Omental fat pad (tissue), 4 donors: Measurements from ENCODE around the gene RPAIN. TPM values are rescaled to one million over a fixed set of nuclear protein-coding genes. Genes with fewer than 3 reads are reported as not detected.

Experiments
- ATAC-seq: fragments of 150-250 bp; one replicate; pipeline ENCODE4 v1.9.1; 2016; ENCODE audit warnings: mild to moderate bottlenecking, moderate library complexity; ENCODE audit not compliant: low FRiP score
- DNase-seq: peaks from one replicate; pipeline ENCODE4 v3.0.0-alpha.2; 2019; ENCODE audit warnings: low spot score
- CTCF ChIP-seq, 3 donors: fragments of 450-650 bp; IDR thresholded peaks; one replicate each; pipeline ENCODE4 v1.5.1; 2016 to 2017; ENCODE audit warnings: antibody characterized with exemption in 3 of 3, mild to moderate bottlenecking in 3 of 3, moderate library complexity in 2 of 3
- total RNA-seq, 4 donors: library from RNA; depleted of rRNA; stranded (reverse); fragments of >200 nt; gene quantifications; one replicate each; pipeline ENCODE4 v1.1.0, GENCODE V29; 2016

Gene RPAIN
- total RNA-seq, 4 donors from 2014 or later: 27.9 to 44.8 (median 30.7) TPM

GRCh38 chr17:5466295-5466694 is 46.3 kb downstream of the RPAIN start:
- DNase-seq (no peak), ATAC-seq (no peak)
- no peak for TF ChIP-seq CTCF (IDR thresholded peaks at IDR 0.05)

GRCh38 chr17:5467416-5467815 is 47.4 kb downstream of the RPAIN start:
- TF ChIP-seq CTCF (IDR thresholded peaks at IDR 0.05): no peak
- ATAC-seq (no peak), DNase-seq (no peak)

GRCh38 chr17:5468075-5468473 is 48.1 kb downstream of the RPAIN start:
- peak; percentile 35 for ATAC-seq

GRCh38 chr17:5472511-5472910 is 52.5 kb downstream of the RPAIN start:
- DNase-seq (no peak), ATAC-seq (no peak)
- no peak for TF ChIP-seq CTCF (IDR thresholded peaks at IDR 0.05)

More at GRCh38 chr17:5468075-5468473, 48.1 kb downstream of the RPAIN start:
- no peak for TF ChIP-seq CTCF (IDR thresholded peaks at IDR 0.05)
- no peak for DNase-seq

- no peak for ATAC-seq
- TF ChIP-seq CTCF (IDR thresholded peaks at IDR 0.05): no peak
Observed at GRCh38 chr17:5473906-5474305, 53.9 kb downstream of the RPAIN start.

GRCh38 chr17:5478992-5479391 is 59.0 kb downstream of the RPAIN start:
- DNase-seq: no peak
- ATAC-seq: no peak
- TF ChIP-seq CTCF (IDR thresholded peaks at IDR 0.05): no peak

More at GRCh38 chr17:5473906-5474305, 53.9 kb downstream of the RPAIN start:
- no peak for DNase-seq

- ATAC-seq (no peak), DNase-seq (no peak)
- TF ChIP-seq CTCF (IDR thresholded peaks at IDR 0.05): no peak
Observed at GRCh38 chr17:5480962-5481361, 61.0 kb downstream of the RPAIN start.
